ENCODE data around the gene ENDOV.

ENDOV gene

DNA sequence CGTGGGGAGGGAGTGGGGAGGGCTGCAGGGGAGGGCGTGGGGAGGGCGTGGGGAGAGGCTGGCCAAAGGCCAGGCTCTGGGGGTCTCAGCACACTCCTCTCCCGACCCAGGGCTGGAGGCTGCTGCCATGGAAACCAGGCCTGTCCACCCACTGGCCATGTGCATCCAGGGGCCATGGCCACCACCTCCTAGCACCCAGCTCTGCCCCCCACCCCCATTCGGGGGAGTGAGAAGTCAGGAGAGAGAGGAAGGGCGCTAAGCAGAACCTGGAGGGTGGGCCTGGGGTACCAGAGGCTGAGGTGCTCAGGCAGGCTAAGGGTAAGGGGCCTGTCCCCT is 29.6 kb downstream of the ENDOV start:
- no peak overlapping the region for H3K27ac ChIP-seq
- no peak overlapping the region for H3K4me3 ChIP-seq
- no peak for DNase-seq (ENCODE audit: low spot score)
- TF ChIP-seq, protein P1, sequence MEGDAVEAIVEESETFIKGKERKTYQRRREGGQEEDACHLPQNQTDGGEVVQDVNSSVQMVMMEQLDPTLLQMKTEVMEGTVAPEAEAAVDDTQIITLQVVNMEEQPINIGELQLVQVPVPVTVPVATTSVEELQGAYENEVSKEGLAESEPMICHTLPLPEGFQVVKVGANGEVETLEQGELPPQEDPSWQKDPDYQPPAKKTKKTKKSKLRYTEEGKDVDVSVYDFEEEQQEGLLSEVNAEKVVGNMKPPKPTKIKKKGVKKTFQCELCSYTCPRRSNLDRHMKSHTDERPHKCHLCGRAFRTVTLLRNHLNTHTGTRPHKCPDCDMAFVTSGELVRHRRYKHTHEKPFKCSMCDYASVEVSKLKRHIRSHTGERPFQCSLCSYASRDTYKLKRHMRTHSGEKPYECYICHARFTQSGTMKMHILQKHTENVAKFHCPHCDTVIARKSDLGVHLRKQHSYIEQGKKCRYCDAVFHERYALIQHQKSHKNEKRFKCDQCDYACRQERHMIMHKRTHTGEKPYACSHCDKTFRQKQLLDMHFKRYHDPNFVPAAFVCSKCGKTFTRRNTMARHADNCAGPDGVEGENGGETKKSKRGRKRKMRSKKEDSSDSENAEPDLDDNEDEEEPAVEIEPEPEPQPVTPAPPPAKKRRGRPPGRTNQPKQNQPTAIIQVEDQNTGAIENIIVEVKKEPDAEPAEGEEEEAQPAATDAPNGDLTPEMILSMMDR (IDR thresholded peaks at IDR 0.05), result no peak

DNA sequence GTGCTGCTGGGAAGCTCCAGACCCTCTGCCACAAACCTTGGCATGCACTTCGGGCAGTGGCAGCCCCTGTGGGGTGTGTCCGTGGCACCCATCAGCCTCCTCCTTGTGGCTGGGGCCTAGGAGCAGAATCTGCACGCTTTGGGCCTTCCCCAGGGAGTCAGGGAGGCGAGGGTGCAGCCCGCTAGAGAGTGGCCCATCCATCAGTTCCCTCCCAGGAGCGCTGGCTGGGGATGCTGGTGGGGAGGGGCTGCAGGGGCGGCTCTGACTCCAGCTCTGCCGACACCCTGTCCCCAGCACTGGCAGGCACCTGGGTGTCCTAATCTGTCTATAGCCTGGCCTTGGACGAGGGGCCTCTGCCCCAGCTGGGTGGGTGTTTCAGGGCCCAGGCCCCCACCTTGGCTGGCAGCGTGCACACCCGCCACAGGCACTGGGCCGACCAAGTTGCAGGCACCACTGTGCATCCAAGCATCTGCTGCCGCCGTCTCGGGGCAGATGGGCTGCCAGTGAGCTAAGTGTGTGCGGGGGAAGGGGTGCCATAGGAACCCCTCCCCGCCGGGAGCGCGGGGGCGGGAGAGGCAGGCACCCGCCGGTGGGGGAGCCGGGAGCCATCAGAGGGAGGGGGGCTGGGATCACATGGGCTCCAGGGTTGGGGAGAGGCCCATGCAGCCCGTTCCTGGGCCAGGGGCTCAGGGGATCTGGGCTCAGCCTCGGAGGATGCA is 30.2 kb downstream of the ENDOV start:
- TF ChIP-seq, protein P1 (IDR thresholded peaks at IDR 0.05), result no peak
- no peak overlapping the region for H3K4me3 ChIP-seq
- H3K27ac ChIP-seq, result no peak overlapping the region
- no peak for DNase-seq (ENCODE audit: low spot score)

DNA sequence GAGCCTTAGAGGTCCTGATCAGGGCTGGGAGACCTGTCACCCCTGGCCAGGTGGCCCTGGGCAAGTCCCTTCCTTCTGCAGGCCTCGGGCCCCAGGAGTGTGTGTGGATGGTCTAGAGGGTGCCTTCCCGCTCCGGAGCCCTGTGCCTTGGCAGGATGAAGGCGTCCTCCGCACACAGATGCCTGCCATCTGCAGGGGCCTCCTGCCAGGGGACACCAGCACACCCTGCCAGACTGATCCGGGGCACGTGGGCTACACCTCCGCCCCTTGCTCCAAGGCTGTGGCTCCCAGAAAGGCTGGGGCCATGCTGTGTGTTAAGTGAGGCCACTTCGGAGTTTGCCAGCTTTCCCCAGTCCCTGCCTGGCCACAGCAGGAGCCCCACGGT is 30.8 kb downstream of the ENDOV start:
- Histone ChIP-seq H3K4me3 (no peak overlapping the region), H3K27ac (no peak overlapping the region)
- DNase-seq (ENCODE audit: low spot score), result no peak
- TF ChIP-seq, protein P1 (IDR thresholded peaks at IDR 0.05), result no peak

DNA sequence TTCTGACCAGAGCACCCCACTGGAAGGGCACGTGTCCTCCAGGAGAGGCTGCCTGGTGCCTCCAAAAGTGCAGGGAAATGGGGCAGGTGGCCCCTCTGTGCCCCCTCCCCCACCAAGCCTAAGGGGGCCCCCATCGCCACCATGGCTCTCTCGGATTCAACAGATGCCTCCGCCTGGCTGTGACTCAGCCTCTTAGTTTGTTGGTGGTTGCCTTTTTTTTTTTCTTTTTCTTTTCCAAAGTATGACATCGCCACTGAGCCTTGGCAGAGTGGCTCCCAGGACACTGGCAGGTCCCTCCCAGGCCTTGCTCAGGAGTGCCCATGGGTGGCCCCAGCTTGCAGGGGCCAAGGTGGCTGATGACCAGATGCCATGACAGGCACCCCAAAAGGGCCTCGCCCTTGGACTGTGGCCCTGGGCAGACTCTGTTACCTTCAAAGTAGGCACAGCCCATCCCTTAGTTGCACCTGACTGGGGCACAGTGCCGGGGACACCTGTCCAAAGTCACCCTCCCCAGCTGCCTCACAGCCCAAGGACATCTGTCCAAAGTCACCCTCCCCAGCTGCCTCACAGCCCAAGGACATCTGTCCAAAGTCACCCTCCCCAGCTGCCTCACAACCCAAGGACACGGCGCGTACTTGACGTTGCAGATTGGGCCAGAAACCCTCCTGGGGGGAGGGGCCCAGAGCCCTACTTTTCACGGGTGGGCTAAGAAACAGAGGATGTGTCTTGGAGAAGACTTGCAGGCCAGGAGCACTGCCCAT is 31.9 kb downstream of the ENDOV start:
- TF ChIP-seq, protein P1 (IDR thresholded peaks at IDR 0.05), result no peak
- DNase-seq (ENCODE audit: low spot score), result no peak
- H3K27ac ChIP-seq, result no peak overlapping the region
- no peak overlapping the region for H3K4me3 ChIP-seq

DNA sequence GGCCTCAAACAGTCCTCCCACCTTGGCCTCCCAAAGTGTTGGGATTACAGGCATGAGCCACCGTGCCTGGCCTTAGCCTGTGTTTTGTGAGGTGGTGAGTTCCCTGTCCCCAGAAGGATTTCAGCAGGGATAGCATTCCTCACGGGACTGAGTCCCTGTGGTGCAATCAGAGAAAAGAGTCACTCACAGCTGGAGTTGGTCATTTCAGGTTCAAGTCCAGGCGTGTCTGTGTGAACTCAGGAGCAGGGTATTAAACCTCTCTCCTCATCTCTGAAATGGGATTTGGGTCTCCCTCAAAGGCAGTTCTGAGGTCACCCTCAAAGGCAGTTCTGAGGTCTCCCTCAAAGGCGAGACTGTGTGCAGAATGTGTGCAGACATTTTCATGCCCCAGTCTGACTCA is 32.8 kb downstream of the ENDOV start:
- Histone ChIP-seq H3K4me3 (no peak overlapping the region), H3K27ac (no peak overlapping the region)
- DNase-seq (ENCODE audit: low spot score), result no peak
- TF ChIP-seq, protein P1 (IDR thresholded peaks at IDR 0.05), result no peak

DNA sequence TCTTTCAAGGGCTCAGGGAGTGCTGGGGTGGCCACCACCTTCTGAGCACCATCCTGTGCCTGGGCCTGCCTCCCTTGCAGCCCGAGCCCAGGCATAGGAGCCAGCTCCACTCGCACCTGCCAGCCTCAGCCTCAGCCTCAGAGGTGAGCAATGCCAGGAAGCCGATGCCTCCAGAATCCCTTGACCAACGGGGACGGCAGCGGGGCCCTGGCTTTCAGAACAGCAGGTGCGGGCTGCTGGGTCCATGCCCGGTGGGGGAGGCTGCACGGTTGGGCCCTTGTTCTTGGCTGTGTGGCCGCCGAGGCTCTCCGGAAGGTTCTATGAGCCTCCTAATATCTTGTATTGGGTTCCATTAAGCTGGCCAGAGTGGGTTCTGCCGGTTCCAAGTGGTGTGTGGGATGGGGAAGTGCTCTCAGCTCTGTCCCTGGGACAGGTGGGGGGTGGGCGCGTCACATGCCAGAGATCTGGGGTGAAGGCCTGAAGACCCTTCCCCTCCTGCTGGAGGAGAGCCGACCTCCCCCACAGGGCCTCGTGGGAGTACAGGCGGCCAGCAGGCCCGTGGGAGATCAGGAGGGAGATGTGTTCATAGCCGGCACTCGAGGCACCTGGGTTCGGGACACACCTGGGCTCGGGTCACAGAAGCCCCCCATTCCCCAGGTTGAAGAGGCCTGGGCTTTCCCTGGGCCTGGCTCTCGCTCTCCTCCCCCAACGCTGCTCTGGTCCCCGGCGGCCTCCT is 34.4 kb downstream of the ENDOV start:
- TF ChIP-seq, protein P1 (IDR thresholded peaks at IDR 0.05), result no peak
- no peak for DNase-seq (ENCODE audit: low spot score)
- H3K4me3 ChIP-seq, result no peak overlapping the region
- H3K27ac ChIP-seq, result no peak overlapping the region
